Thoracic aorta (tissue), 2 donors: ENCODE measurements around the gene FAM131B. TPM values are rescaled to one million over a fixed set of nuclear protein-coding genes. Genes with fewer than 3 reads are reported as not detected.
A peak's percentile ranks its signal among the peaks of the same experiment; 100 is the strongest.

ENCODE experiments used
- ATAC-seq: fragments of 150-250 bp; one replicate; pipeline ENCODE4 v1.8.0; 2017; ENCODE audit warnings: low read depth; ENCODE audit not compliant: insufficient number of reproducible peaks, low FRiP score
- DNase-seq: peaks from one replicate; pipeline ENCODE4 v3.0.0-alpha.2; 2020; ENCODE audit warnings: low spot score
- H3K27ac ChIP-seq, 2 donors: fragments of 200-600 bp; sonication (generic); 1 replicate in 1 of 2; 2 replicates in 1 of 2; pipeline ENCODE4 v1.5.1; 2016; ENCODE audit warnings: mild to moderate bottlenecking in 2 of 2, moderate library complexity in 2 of 2
- H3K27me3 ChIP-seq: fragments of 200-600 bp; sonication (generic); replicated peaks from 2 replicates; pipeline ENCODE4 v1.6.0; 2016; ENCODE audit warnings: mild to moderate bottlenecking; ENCODE audit not compliant: insufficient read depth
- H3K36me3 ChIP-seq: fragments of 200-600 bp; sonication (generic); one replicate; pipeline ENCODE4 v1.5.1; 2016
- H3K4me1 ChIP-seq, 2 donors: fragments of 200-600 bp; sonication (generic); 1 replicate in 1 of 2; 2 replicates in 1 of 2; pipeline versions ENCODE4 v1.5.1 to v1.6.0; 2016; ENCODE audit warnings: low read depth in 2 of 2, mild to moderate bottlenecking in 1 of 2; ENCODE audit not compliant: control insufficient read depth in 1 of 2
- H3K4me3 ChIP-seq: fragments of 200-600 bp; sonication (generic); 2 replicates; pipeline ENCODE4 v1.5.1; 2016; ENCODE audit warnings: mild to moderate bottlenecking
- H3K9me3 ChIP-seq: fragments of 200-600 bp; sonication (generic); 2 replicates; pipeline ENCODE4 v1.5.1; 2016
- total RNA-seq, 2 donors: library from RNA; depleted of rRNA; stranded (reverse); fragments of >200 nt; gene quantifications; one replicate each; pipeline versions ENCODE4 v1.1.0 to v1.2.3, GENCODE V29; 2016
- TF ChIP-seq, protein P1 (sequence below): fragments of 200-600 bp; sonication (generic); IDR thresholded peaks from one replicate; pipeline ENCODE4 v1.5.1; 2019; ENCODE audit warnings: antibody characterized with exemption

FAM131B gene
- total RNA-seq, 2 donors from 2014 or later = 2.3 to 3.3 TPM

DNA sequence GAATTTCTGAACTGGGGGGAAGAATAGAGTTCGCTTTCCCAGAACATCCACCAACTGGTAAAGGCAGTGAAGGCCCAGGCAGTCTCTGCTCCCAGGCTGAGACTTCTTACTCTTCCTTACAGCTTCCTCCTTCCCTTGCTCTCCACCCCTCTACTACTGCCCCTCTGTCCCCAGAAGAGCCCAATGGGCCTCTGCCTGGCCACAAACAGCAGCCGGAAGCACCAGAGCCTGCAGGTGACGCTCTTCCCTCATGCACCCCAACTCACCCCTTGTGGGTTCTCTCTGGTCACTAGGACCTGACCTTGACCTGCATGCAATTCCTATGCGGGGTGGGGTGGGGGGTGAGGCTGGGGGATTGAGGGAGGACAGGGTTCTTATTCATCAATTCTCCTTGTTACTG, 16.5 kb downstream of the FAM131B start:
- H3K4me1 ChIP-seq = peaks cover 0 to 6% of the 10 kb centered on the region in 2 donors
- TF ChIP-seq, protein P1, sequence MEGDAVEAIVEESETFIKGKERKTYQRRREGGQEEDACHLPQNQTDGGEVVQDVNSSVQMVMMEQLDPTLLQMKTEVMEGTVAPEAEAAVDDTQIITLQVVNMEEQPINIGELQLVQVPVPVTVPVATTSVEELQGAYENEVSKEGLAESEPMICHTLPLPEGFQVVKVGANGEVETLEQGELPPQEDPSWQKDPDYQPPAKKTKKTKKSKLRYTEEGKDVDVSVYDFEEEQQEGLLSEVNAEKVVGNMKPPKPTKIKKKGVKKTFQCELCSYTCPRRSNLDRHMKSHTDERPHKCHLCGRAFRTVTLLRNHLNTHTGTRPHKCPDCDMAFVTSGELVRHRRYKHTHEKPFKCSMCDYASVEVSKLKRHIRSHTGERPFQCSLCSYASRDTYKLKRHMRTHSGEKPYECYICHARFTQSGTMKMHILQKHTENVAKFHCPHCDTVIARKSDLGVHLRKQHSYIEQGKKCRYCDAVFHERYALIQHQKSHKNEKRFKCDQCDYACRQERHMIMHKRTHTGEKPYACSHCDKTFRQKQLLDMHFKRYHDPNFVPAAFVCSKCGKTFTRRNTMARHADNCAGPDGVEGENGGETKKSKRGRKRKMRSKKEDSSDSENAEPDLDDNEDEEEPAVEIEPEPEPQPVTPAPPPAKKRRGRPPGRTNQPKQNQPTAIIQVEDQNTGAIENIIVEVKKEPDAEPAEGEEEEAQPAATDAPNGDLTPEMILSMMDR = no peak
- ATAC-seq (no peak), DNase-seq (no peak)
- no peak overlapping the region for H3K4me3 ChIP-seq
- no peaks in the 10 kb centered on the region for H3K27me3 ChIP-seq
- no peak overlapping the region for H3K27ac ChIP-seq
- H3K9me3 ChIP-seq = no peaks in the 10 kb centered on the region
- H3K36me3 ChIP-seq = no peaks in the 10 kb centered on the region

DNA sequence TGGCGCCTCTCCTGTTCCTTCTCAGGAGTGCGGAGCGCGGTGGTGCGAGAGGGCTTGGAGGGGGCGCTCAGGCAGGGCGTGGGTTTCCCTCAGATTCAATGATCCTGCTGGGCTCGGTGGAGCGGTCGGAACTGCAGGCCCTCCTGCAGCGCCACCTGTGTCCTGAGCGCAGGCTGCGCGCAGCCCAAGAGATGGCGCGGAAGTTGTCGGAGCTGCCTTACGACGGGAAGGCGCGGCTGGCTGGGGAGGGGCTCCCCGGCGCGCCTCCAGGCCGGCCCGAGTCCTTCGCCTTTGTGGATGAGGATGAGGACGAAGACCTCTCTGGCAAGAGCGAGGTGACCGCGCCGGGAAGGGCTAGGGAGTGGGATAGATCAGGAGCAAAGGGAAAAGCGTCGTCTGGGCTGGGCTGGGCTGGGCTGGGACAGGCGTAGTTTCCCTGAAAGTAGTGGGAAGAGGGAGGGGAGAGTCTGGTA, 17.0 kb downstream of the FAM131B start:
- TF ChIP-seq, protein P1 = peak; percentile 30
- Histone ChIP-seq H3K4me3 (peak overlapping the region; percentile 41), H3K36me3 (no peaks in the 10 kb centered on the region), H3K27ac (no peak overlapping the region), H3K9me3 (no peaks in the 10 kb centered on the region), H3K27me3 (no peaks in the 10 kb centered on the region), H3K4me1 (peaks cover 0 to 6% of the 10 kb centered on the region in 2 donors)
- ATAC-seq (no peak), DNase-seq (no peak)

DNA sequence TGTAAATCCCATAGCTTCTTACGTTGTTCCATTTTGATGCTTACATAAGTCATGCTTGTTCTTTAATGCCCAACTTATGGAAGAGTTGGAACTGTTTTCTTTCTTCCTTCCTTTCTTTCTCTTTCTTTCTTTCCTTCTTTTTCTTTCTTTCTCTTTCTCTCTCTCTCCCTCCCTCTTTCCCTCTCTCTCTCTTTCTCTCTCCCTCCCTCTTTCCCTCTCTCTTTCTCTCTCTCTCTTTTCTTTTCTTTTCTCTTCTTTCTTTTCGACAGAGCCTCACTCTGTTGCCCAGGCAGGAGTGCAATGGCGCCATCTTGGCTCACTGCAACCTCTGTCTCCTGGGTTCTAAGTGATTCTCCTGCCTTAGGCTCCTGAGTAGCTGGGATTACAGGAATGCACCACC, 18.9 kb downstream of the FAM131B start:
- no peak for ATAC-seq
- H3K4me3 ChIP-seq = no peak overlapping the region
- no peaks in the 10 kb centered on the region for H3K36me3 ChIP-seq

DNA sequence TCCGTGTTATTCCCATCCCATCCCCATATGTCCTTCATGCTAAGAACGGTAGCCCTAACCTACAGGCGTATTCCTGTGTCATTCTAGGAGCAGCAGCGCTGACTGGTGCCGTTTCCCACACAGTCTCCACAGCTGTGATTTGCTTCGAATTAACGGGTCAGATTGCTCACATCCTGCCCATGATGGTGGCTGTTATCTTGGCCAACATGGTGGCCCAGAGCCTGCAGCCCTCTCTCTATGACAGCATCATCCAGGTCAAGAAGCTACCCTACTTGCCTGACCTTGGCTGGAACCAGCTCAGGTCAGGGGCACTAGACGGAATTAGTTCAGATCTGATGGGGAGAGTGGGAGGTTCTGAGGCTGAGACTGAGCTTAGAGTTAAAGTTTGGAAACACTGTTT, 20.7 kb downstream of the FAM131B start:
- TF ChIP-seq, protein P1 = no peak
- Histone ChIP-seq H3K36me3 (no peaks in the 10 kb centered on the region), H3K4me3 (no peak overlapping the region), H3K27me3 (no peaks in the 10 kb centered on the region), H3K4me1 (peaks cover 0 to 6% of the 10 kb centered on the region in 2 donors), H3K9me3 (no peaks in the 10 kb centered on the region), H3K27ac (no peak overlapping the region)
- DNase-seq = no peak
- ATAC-seq = no peak

More for the DNA sequence above, 18.9 kb downstream of the FAM131B start:
- no peak for DNase-seq
- Histone ChIP-seq H3K27me3 (no peaks in the 10 kb centered on the region), H3K4me1 (peaks cover 0 to 6% of the 10 kb centered on the region in 2 donors), H3K27ac (no peak overlapping the region), H3K9me3 (no peaks in the 10 kb centered on the region)
- TF ChIP-seq, protein P1 = no peak

DNA sequence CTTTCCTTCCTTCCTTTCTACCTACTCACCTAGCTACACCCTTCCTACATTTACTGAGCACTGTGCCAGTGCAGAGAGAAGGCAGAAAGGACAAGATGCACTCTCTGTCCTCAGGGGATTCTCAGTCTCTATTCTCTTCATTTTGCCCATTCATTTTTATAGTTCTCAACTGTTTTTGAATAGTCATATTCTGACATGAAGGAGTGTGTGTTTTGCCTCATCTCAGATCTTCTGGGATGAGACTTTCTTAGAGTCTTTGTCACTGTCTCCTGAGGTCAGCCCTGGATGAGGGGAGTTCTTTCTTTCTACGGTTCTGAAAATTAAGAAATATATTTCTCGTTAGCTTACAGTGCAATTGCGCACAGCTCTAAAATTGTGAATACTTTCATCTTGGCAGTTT, 25.3 kb downstream of the FAM131B start:
- Histone ChIP-seq H3K4me1 (no peaks in the 10 kb centered on the region), H3K27ac (no peak overlapping the region), H3K4me3 (no peak overlapping the region), H3K27me3 (no peaks in the 10 kb centered on the region), H3K9me3 (no peaks in the 10 kb centered on the region), H3K36me3 (no peaks in the 10 kb centered on the region)
- no peak for DNase-seq
- ATAC-seq = no peak
- TF ChIP-seq, protein P1 = no peak
